Fibroblast of lung (primary cell): ENCODE results near the gene CCIN. TPM values are rescaled to one million over a fixed set of nuclear protein-coding genes. Genes with fewer than 3 reads are reported as not detected.

Source experiments
- DNase-seq, 2 donors: peaks; one replicate each; pipeline versions ENCODE4 v3.0.0 to v3.0.0-alpha.2; 2010; ENCODE audit warnings: low read depth in 2 of 2
- H2AFZ ChIP-seq: 2 replicates; pipeline ENCODE4 v1.5.1; 2012; ENCODE audit warnings: low read length, control low read depth, inconsistent platforms
- H3K27ac ChIP-seq: 2 replicates; pipeline ENCODE4 v1.5.1; 2011; ENCODE audit warnings: low read length, control low read depth; ENCODE audit not compliant: insufficient read depth
- H3K27me3 ChIP-seq: 2 replicates; pipeline ENCODE4 v1.5.1; 2011; ENCODE audit warnings: mild to moderate bottlenecking, low read length; ENCODE audit not compliant: control insufficient read depth, insufficient read depth
- H3K36me3 ChIP-seq: 2 replicates; pipeline ENCODE4 v1.5.1; 2011; ENCODE audit warnings: low read length; ENCODE audit not compliant: control insufficient read depth, insufficient read depth
- H3K4me1 ChIP-seq: 2 replicates; pipeline ENCODE4 v1.5.1; 2011; ENCODE audit warnings: low read length; ENCODE audit not compliant: control insufficient read depth, insufficient read depth; ENCODE audit errors: extremely low read depth
- H3K4me2 ChIP-seq: 2 replicates; pipeline ENCODE4 v1.5.1; 2011; ENCODE audit warnings: low read length, control low read depth; ENCODE audit not compliant: insufficient read depth; ENCODE audit errors: extremely low read depth
- H3K4me3 ChIP-seq, 4 experiments: fragments of 200-600 bp in 1 of 4; sonication (generic) in 1 of 4; replicated peaks in 1 of 4; 2 replicates each; pipeline ENCODE4 v1.5.1; 2011 to 2016; ENCODE audit warnings: low read length in 4 of 4, low read depth in 3 of 4, mild to moderate bottlenecking in 3 of 4, control low read depth in 2 of 4, inconsistent platforms in 1 of 4, mixed read lengths in 1 of 4; ENCODE audit not compliant: insufficient read depth in 1 of 4; ENCODE audit errors: control extremely low read depth in 1 of 4
- H3K79me2 ChIP-seq: 2 replicates; pipeline ENCODE4 v1.5.1; 2012; ENCODE audit warnings: mild to moderate bottlenecking, low read length, inconsistent platforms; ENCODE audit not compliant: control insufficient read depth, insufficient read depth
- H3K9ac ChIP-seq: 2 replicates; pipeline ENCODE4 v1.5.1; 2011; ENCODE audit warnings: mild to moderate bottlenecking, low read length, control low read depth; ENCODE audit not compliant: insufficient read depth
- H3K9me3 ChIP-seq: 2 replicates; pipeline ENCODE4 v1.5.1; 2012; ENCODE audit warnings: low read depth, low read length; ENCODE audit not compliant: control insufficient read depth, insufficient read depth
- H4K20me1 ChIP-seq: 2 replicates; pipeline ENCODE4 v1.5.1; 2011; ENCODE audit warnings: low read length; ENCODE audit not compliant: control insufficient read depth, insufficient read depth; ENCODE audit errors: extremely low read depth
- CTCF ChIP-seq, 2 donors: IDR thresholded peaks in 1 of 2; conservative IDR thresholded peaks in 1 of 2; 1 replicate in 1 of 2; 2 replicates in 1 of 2; pipeline ENCODE4 v1.5.1; 2011 to 2012; ENCODE audit warnings: low read length in 2 of 2, control low read depth in 1 of 2, inconsistent platforms in 1 of 2, low read depth in 1 of 2, mild to moderate bottlenecking in 1 of 2
- EZH2 ChIP-seq: IDR thresholded peaks from 2 replicates; pipeline ENCODE4 v1.5.1; 2012; ENCODE audit warnings: low read length, control low read depth, mild to moderate bottlenecking; ENCODE audit errors: missing control alignments
- polyA plus RNA-seq, 2 donors: library from polyadenylated mRNA; depleted of rRNA in 1 of 2; stranded (reverse) in 1 of 2; unstranded in 1 of 2; fragments of >200 nt; gene quantifications; 2 replicates each; pipeline ENCODE4 v1.2.1, GENCODE V29; 2011 to 2012; ENCODE audit warnings: missing spikeins in 1 of 2
- total RNA-seq: library from RNA; depleted of rRNA; stranded (reverse); fragments of >200 nt; gene quantifications from 2 replicates; pipeline ENCODE4 v1.2.1, GENCODE V29; 2014

CCIN gene
- total and polyA plus RNA-seq, 2 donors (not counting 1 experiment from before 2014, with no cell fraction given), result 0.40 to 1.3 TPM

GRCh38 chr9:36165826-36166167 lies 3.4 kb upstream of the CCIN start:
- H2AFZ ChIP-seq, result no peak overlapping the region
- no peaks in the 10 kb centered on the region for H4K20me1 ChIP-seq
- peak overlapping the region; percentile 17 for H3K4me2 ChIP-seq
- H3K4me1 ChIP-seq, result peaks cover 28% of the 10 kb centered on the region
- no peak overlapping the region for H3K27ac ChIP-seq
- H3K27me3 ChIP-seq, result no peaks in the 10 kb centered on the region
- TF ChIP-seq EZH2 (no peak), CTCF (conservative IDR thresholded peaks at IDR 0.05 in 1 of 2, IDR thresholded peaks at IDR 0.05 in 1 of 2; ENCODE audit: low read depth in 1 of 2, low read length in 2 of 2) (no peak)
- no peak overlapping the region for H3K9ac ChIP-seq
- H3K79me2 ChIP-seq, result no peaks in the 10 kb centered on the region
- H3K9me3 ChIP-seq, result no peaks in the 10 kb centered on the region
- no peaks in the 10 kb centered on the region for H3K36me3 ChIP-seq
- H3K4me3 ChIP-seq, result peak overlapping the region in 2 of 4 experiments; percentile 2 to 64
- peak; percentile 62 to 67 for DNase-seq

- H4K20me1 ChIP-seq, result no peaks in the 10 kb centered on the region
- H3K36me3 ChIP-seq, result no peaks in the 10 kb centered on the region
- DNase-seq, result peak; percentile 84
- no peaks in the 10 kb centered on the region for H3K27me3 ChIP-seq
- no peak overlapping the region for H3K9ac ChIP-seq
- peak overlapping the region; percentile 77 for H3K4me2 ChIP-seq
- TF ChIP-seq CTCF (conservative IDR thresholded peaks at IDR 0.05 in 1 of 2, IDR thresholded peaks at IDR 0.05 in 1 of 2; ENCODE audit: low read depth in 1 of 2, low read length in 2 of 2) (peak; percentile 66 to 68), EZH2 (no peak)
- peak overlapping the region; percentile 30 to 64 (median 42) for H3K4me3 ChIP-seq
- H3K79me2 ChIP-seq, result no peaks in the 10 kb centered on the region
- no peak overlapping the region for H2AFZ ChIP-seq
- peaks cover 24% of the 10 kb centered on the region for H3K4me1 ChIP-seq
- no peak overlapping the region for H3K27ac ChIP-seq
- no peaks in the 10 kb centered on the region for H3K9me3 ChIP-seq
These were observed 2.8 kb upstream of the CCIN start for GRCh38 chr9:36166168-36166927.

GRCh38 chr9:36169708-36170107 lies 520 bp downstream of the CCIN start:
- H2AFZ ChIP-seq, result no peak overlapping the region
- H3K4me1 ChIP-seq, result no peaks in the 10 kb centered on the region
- no peak for DNase-seq
- no peaks in the 10 kb centered on the region for H3K27me3 ChIP-seq
- H3K9ac ChIP-seq, result no peak overlapping the region
- H4K20me1 ChIP-seq, result no peaks in the 10 kb centered on the region
- H3K79me2 ChIP-seq, result no peaks in the 10 kb centered on the region
- H3K9me3 ChIP-seq, result no peaks in the 10 kb centered on the region
- no peak for TF ChIP-seq EZH2
- TF ChIP-seq CTCF (conservative IDR thresholded peaks at IDR 0.05 in 1 of 2, IDR thresholded peaks at IDR 0.05 in 1 of 2; ENCODE audit: low read depth in 1 of 2, low read length in 2 of 2), result no peak
- no peak overlapping the region for H3K4me3 ChIP-seq
- H3K36me3 ChIP-seq, result no peaks in the 10 kb centered on the region
- H3K27ac ChIP-seq, result no peak overlapping the region
- no peak overlapping the region for H3K4me2 ChIP-seq
